ENCODE results near the gene CCDC17. TPM values are rescaled to one million over a fixed set of nuclear protein-coding genes. Genes with fewer than 3 reads are reported as not detected.

The CCDC17 gene
- 0.18 to 0.36 TPM (median 0.26 TPM) in 5 replicates for total RNA-seq (2022; extraction: Qiagen RNA extraction)

DNA sequence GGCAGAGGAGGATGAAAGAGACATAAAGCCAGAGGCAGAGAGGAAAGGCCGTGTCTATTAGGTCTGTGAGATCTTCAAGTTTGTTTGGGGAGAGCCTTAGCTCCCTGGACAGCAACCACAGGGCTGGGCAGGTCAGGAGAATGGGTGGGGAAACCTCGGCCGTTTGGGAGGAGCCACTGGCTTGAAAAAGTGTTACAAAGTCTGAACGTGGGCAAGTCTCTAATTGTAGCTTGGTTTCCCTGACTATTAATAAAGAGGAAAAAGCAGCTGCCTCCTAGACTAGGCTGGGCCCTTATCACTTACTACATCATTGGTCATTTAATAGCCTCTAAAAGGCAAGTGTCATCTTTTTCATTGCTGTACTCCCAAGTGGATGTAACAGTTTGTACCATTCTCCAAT lies at the start of gene CCDC17:
TSS of gene CCDC17 (minus strand) at position 83 of the 400 bp plus-strand sequence. CDS start 145 bp downstream, outside the sequence.

DNA sequence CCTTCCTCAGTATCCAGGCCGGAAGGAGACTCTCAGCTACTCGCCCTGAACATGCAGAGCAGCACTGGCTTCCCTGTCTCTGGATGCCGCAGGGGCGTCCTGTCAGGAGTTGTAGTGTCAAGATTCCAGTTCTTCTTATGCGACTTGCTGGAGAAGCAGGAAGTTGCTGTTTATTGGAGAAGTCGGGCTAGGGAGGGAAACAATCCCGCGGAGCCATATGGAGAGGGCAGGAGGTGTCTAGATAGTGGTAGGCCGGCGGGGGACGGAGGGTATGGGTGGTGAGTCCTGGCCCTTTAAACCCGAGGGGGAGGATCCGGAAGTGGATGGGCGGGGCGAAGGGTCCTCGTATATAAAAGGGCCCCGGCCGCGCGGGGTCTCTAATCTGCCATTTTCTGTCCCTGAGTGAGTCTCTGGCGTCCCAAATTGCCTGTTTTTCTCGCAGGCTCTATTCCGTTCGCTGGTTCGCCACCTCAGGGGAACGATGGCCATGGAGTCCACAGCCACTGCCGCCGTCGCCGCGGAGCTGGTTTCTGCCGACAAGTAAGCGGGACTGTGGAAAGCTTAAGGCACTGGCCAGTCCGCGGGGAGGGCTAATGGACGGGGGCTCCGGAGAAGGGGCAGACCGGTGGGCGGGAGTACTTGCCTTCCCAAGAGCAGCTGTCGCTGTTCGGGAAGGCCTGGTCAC lies 40.0 kb downstream of the CCDC17 start, which contains the start of gene NASP:
TSS of gene NASP (plus strand) at position 376 of the 685 bp plus-strand sequence. CDS start at position 482, 106 bp downstream.

Other genes starting within 250 kb of the CCDC17 start
- gene TESK2, start 132.9 kb downstream of the CCDC17 start, total RNA-seq (2022; extraction: Qiagen RNA extraction): 0.08 to 0.32 TPM (median 0.17 TPM) in 5 replicates
- gene CCDC163, start 124.0 kb downstream of the CCDC17 start, total RNA-seq (2022; extraction: Qiagen RNA extraction): 1.6 to 2.1 TPM (median 1.8 TPM) in 5 replicates
- 2.1 to 2.7 TPM (median 2.2 TPM) in 5 replicates for gene MMACHC, start 123.8 kb downstream of the CCDC17 start, total RNA-seq (2022; extraction: Qiagen RNA extraction)
- gene PRDX1, start 102.2 kb downstream of the CCDC17 start, total RNA-seq (2022; extraction: Qiagen RNA extraction): 1,938 to 2,223 TPM (median 2,052 TPM) in 5 replicates
- gene AKR1A1, start 73.2 kb downstream of the CCDC17 start, total RNA-seq (2022; extraction: Qiagen RNA extraction): 73.1 to 81.3 TPM (median 79.9 TPM) in 5 replicates
- 104 to 153 TPM (median 116 TPM) in 5 replicates for gene NASP, start 40.0 kb downstream of the CCDC17 start, total RNA-seq (2022; extraction: Qiagen RNA extraction)
- gene GPBP1L1, start 62.5 kb upstream of the CCDC17 start, total RNA-seq (2022; extraction: Qiagen RNA extraction): 30.5 to 50.8 TPM (median 34.6 TPM) in 5 replicates
- gene TMEM69, start 64.1 kb upstream of the CCDC17 start, total RNA-seq (2022; extraction: Qiagen RNA extraction): 18.1 to 20.8 TPM (median 19.5 TPM) in 5 replicates
- gene IPP, start 126.6 kb upstream of the CCDC17 start, total RNA-seq (2022; extraction: Qiagen RNA extraction): 4.7 to 5.8 TPM (median 5.3 TPM) in 5 replicates
- 16.7 to 19.2 TPM (median 18.3 TPM) in 5 replicates for gene MAST2, start 179.6 kb upstream of the CCDC17 start, total RNA-seq (2022; extraction: Qiagen RNA extraction)

Measured in A549 treated with Hydrocortisone at 1 μM for 4 hours (cell line).